ENCODE results near the gene FAHD1.

- TF ChIP-seq CTCF (IDR thresholded peaks at IDR 0.05) (no peak), POLR2A (IDR thresholded peaks at IDR 0.05) (no peak)
Observed at GRCh38 chr16:1859650-1860049, 32.6 kb downstream of the FAHD1 start.
